Stomach (tissue), 4 donors: ENCODE measurements around the gene CFAP57.

ENCODE experiments used
- POLR2A ChIP-seq, 4 donors: fragments of 450-650 bp; IDR thresholded peaks; one replicate each; pipeline ENCODE4 v1.6.1; 2016; ENCODE audit warnings: antibody characterized with exemption in 4 of 4, control low read depth in 2 of 4, mild to moderate bottlenecking in 1 of 4, moderate library complexity in 1 of 4
- POLR2AphosphoS5 ChIP-seq, 3 donors: sonication (generic); formaldehyde crosslinking; IDR thresholded peaks; one replicate each; pipeline ENCODE4 v1.6.1; 2016; ENCODE audit warnings: antibody characterized with exemption in 3 of 3
- TF ChIP-seq, protein P1 (sequence below), 7 experiments: fragments of 450-650 bp in 4 of 7; fragments of 200-600 bp in 3 of 7; sonication (generic) in 3 of 7; IDR thresholded peaks; one replicate each; pipeline ENCODE4 v1.5.1; 2016 to 2019; ENCODE audit warnings: antibody characterized with exemption in 7 of 7, control low read depth in 2 of 7, mild to moderate bottlenecking in 1 of 7

DNA sequence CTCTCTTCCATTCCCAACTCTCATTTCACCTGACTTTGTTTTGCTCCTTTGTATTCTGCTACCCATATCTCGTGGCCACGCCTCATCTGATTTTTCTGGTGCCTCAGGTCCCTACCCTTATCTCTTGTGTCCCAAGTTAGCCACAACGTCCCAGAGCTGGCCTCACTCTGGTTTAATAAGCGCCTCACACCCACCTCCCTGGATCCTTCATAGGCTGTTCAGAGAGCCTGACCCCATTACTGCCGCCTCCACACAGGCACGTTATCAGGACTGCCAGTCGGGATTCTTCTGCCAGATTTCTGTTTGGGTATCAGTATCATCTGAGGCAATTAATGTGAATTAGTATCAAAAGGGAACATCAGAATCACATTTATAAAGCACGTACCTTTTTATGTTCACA is 62.9 kb downstream of the CFAP57 start:
- TF ChIP-seq, protein P1, sequence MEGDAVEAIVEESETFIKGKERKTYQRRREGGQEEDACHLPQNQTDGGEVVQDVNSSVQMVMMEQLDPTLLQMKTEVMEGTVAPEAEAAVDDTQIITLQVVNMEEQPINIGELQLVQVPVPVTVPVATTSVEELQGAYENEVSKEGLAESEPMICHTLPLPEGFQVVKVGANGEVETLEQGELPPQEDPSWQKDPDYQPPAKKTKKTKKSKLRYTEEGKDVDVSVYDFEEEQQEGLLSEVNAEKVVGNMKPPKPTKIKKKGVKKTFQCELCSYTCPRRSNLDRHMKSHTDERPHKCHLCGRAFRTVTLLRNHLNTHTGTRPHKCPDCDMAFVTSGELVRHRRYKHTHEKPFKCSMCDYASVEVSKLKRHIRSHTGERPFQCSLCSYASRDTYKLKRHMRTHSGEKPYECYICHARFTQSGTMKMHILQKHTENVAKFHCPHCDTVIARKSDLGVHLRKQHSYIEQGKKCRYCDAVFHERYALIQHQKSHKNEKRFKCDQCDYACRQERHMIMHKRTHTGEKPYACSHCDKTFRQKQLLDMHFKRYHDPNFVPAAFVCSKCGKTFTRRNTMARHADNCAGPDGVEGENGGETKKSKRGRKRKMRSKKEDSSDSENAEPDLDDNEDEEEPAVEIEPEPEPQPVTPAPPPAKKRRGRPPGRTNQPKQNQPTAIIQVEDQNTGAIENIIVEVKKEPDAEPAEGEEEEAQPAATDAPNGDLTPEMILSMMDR (IDR thresholded peaks at IDR 0.05): no peak
- TF ChIP-seq POLR2AphosphoS5 (IDR thresholded peaks at IDR 0.05): no peak
- no peak for TF ChIP-seq POLR2A (IDR thresholded peaks at IDR 0.05)
